Vagina (tissue), 2 donors: ENCODE measurements around the gene EYS. TPM values are rescaled to one million over a fixed set of nuclear protein-coding genes. Genes with fewer than 3 reads are reported as not detected.

Experiments used
- DNase-seq, 2 donors: peaks; one replicate each; pipeline ENCODE4 v3.0.0-alpha.2; 2017; ENCODE audit errors: extremely low spot score in 2 of 2
- H3K27ac ChIP-seq: fragments of 200-600 bp; sonication (generic); one replicate; pipeline ENCODE4 v1.5.1; 2019
- H3K27me3 ChIP-seq: fragments of 200-600 bp; sonication (generic); one replicate; pipeline ENCODE4 v1.5.1; 2019
- H3K36me3 ChIP-seq, 2 donors: fragments of 200-600 bp; sonication (generic); one replicate each; pipeline ENCODE4 v1.5.1; 2017 to 2019
- H3K4me1 ChIP-seq: fragments of 200-600 bp; sonication (generic); one replicate; pipeline ENCODE4 v1.5.1; 2019
- H3K4me3 ChIP-seq, 2 donors: fragments of 200-600 bp; sonication (generic); 1 replicate in 1 of 2; 2 replicates in 1 of 2; pipeline ENCODE4 v1.5.1; 2016 to 2019
- H3K9me3 ChIP-seq: fragments of 200-600 bp; sonication (generic); one replicate; pipeline ENCODE4 v1.5.1; 2019
- POLR2A ChIP-seq, 2 donors: fragments of 450-650 bp; IDR thresholded peaks; one replicate each; pipeline ENCODE4 v1.6.1; 2017; ENCODE audit warnings: antibody characterized with exemption in 2 of 2, mild to moderate bottlenecking in 2 of 2, moderate library complexity in 2 of 2
- POLR2AphosphoS5 ChIP-seq, 2 donors: sonication (generic); formaldehyde crosslinking; IDR thresholded peaks; one replicate each; pipeline ENCODE4 v1.9.0; 2017; ENCODE audit warnings: antibody characterized with exemption in 2 of 2, mild to moderate bottlenecking in 2 of 2, low read depth in 1 of 2; ENCODE audit not compliant: insufficient read depth in 1 of 2
- intact Hi-C: fragments of 100-400 bp; cut with DNase I; formaldehyde crosslinking; loops from one replicate; pipeline ENCODE4 v1.15.1; 2023
- total RNA-seq: library from RNA; depleted of rRNA; stranded (reverse); fragments of >200 nt; gene quantifications from one replicate; pipeline ENCODE4 v1.2.3, GENCODE V29; 2016
- TF ChIP-seq, protein P1 (sequence below), 3 experiments: fragments of 450-650 bp in 2 of 3; fragments of 200-600 bp in 1 of 3; sonication (generic) in 1 of 3; IDR thresholded peaks; one replicate each; pipeline ENCODE4 v1.5.1; 2017 to 2019; ENCODE audit warnings: antibody characterized with exemption in 3 of 3, mild to moderate bottlenecking in 2 of 3, moderate library complexity in 2 of 3

EYS gene
- total RNA-seq, 1 donor from 2014 or later = not detected

DNA sequence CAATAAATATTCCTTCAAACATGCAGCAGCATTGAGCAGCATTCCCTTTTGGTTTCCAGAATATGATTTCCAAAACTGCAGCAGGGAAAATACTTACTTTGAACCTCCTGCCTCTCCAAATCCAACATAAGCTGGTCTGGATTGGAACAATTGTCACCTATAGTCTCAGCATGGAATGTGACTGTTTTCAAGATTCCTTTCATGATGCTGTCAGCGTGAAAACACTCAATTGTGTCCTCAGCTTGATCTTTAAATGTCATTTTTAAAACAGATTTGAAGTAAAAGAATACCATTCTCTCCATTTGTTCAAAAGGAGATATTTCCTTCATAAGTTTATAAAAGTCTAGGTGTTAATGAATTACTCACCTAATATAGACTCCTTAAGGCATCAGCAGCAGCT, 993.9 kb downstream of the EYS start:
- H3K27me3 ChIP-seq = no peaks in the 10 kb centered on the region
- H3K9me3 ChIP-seq = no peaks in the 10 kb centered on the region
- DNase-seq = no peak
- no peaks in the 10 kb centered on the region for H3K4me1 ChIP-seq
- no peak for TF ChIP-seq POLR2A (IDR thresholded peaks at IDR 0.05)
- no peak for TF ChIP-seq POLR2AphosphoS5 (IDR thresholded peaks at IDR 0.05; ENCODE audit: insufficient read depth in 1 of 2, low read depth in 1 of 2)
- TF ChIP-seq, protein P1, sequence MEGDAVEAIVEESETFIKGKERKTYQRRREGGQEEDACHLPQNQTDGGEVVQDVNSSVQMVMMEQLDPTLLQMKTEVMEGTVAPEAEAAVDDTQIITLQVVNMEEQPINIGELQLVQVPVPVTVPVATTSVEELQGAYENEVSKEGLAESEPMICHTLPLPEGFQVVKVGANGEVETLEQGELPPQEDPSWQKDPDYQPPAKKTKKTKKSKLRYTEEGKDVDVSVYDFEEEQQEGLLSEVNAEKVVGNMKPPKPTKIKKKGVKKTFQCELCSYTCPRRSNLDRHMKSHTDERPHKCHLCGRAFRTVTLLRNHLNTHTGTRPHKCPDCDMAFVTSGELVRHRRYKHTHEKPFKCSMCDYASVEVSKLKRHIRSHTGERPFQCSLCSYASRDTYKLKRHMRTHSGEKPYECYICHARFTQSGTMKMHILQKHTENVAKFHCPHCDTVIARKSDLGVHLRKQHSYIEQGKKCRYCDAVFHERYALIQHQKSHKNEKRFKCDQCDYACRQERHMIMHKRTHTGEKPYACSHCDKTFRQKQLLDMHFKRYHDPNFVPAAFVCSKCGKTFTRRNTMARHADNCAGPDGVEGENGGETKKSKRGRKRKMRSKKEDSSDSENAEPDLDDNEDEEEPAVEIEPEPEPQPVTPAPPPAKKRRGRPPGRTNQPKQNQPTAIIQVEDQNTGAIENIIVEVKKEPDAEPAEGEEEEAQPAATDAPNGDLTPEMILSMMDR (IDR thresholded peaks at IDR 0.05) = no peak
- H3K36me3 ChIP-seq = no peaks in the 10 kb centered on the region
- H3K27ac ChIP-seq = no peak overlapping the region
- intact Hi-C loops = no loop called here
- H3K4me3 ChIP-seq = no peak overlapping the region

DNA sequence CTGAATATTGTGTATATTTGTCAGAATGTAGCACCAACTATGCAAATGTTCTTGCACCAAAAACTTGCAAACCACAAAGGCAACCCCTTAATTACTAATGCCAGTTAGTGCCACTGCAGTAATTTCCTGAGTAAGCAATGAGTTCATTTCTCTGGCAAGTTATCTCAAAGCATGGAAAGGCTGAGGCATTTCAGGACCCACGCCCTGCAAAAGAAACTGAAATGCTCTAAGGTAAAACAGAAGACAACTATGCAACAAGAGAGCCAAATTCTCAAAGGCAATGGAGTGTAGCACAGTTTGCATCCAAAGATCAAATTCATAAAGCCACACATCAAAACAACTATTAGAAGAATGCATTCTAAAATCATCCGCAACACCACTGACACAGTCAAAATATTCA, 994.4 kb downstream of the EYS start:
- Histone ChIP-seq H3K4me1 (no peaks in the 10 kb centered on the region), H3K27me3 (no peaks in the 10 kb centered on the region), H3K36me3 (no peaks in the 10 kb centered on the region), H3K4me3 (no peak overlapping the region), H3K9me3 (no peaks in the 10 kb centered on the region), H3K27ac (no peak overlapping the region)
- TF ChIP-seq POLR2A (IDR thresholded peaks at IDR 0.05) (no peak), POLR2AphosphoS5 (IDR thresholded peaks at IDR 0.05; ENCODE audit: insufficient read depth in 1 of 2, low read depth in 1 of 2) (no peak)
- TF ChIP-seq, protein P1 (IDR thresholded peaks at IDR 0.05) = no peak
- intact Hi-C loops = no loop called here
- no peak for DNase-seq

DNA sequence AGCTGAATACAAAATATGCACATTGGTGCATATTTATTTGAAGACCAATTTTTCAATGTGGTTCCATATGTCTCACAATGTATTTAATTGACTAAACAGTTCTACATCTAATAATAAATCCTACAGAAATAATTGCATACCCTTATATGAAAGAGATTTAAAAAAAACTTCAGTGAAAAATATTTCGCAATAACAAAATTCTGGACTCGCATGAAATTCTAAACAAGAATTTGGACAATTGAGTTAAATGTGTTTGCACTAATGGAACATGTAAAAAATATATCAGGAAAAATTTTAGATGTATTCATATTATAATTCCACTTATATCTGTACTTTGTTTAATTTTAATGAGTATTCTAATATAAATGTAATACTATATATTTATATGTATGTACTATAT, 1003.1 kb downstream of the EYS start:
- intact Hi-C loops = no loop called here
- no peaks in the 10 kb centered on the region for H3K36me3 ChIP-seq
- H3K27ac ChIP-seq = no peak overlapping the region
- no peak for DNase-seq
- H3K27me3 ChIP-seq = no peaks in the 10 kb centered on the region
- H3K4me1 ChIP-seq = no peaks in the 10 kb centered on the region
- TF ChIP-seq POLR2AphosphoS5 (IDR thresholded peaks at IDR 0.05; ENCODE audit: insufficient read depth in 1 of 2, low read depth in 1 of 2) = no peak
- TF ChIP-seq, protein P1 (IDR thresholded peaks at IDR 0.05) = no peak
- no peak for TF ChIP-seq POLR2A (IDR thresholded peaks at IDR 0.05)
- H3K4me3 ChIP-seq = no peak overlapping the region
- no peaks in the 10 kb centered on the region for H3K9me3 ChIP-seq

DNA sequence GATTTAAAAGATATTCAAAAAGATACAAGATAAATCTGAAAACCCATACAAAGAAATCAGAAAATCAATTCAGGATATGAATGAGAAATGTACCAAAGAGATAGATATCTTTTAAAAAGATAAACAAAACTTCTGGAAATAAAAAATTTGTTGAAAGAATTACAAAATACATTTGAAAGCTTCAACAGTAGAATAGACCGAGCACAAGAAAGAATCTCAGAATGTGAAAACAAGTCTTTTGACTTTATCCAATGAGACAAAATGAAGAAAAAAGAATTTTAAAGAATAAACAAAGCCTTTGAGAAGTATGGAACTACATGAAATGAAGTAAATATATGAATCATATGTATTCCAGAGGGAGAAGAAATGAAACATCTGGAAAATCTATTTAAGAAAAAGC, 1011.0 kb downstream of the EYS start:
- H3K9me3 ChIP-seq = no peaks in the 10 kb centered on the region
- H3K4me1 ChIP-seq = no peaks in the 10 kb centered on the region
- H3K27ac ChIP-seq = no peak overlapping the region
- H3K27me3 ChIP-seq = no peaks in the 10 kb centered on the region
- no peaks in the 10 kb centered on the region for H3K36me3 ChIP-seq
- intact Hi-C loops = no loop called here
- TF ChIP-seq, protein P1 (IDR thresholded peaks at IDR 0.05) = no peak
- TF ChIP-seq POLR2AphosphoS5 (IDR thresholded peaks at IDR 0.05; ENCODE audit: insufficient read depth in 1 of 2, low read depth in 1 of 2) (no peak), POLR2A (IDR thresholded peaks at IDR 0.05) (no peak)
- H3K4me3 ChIP-seq = no peak overlapping the region
- no peak for DNase-seq

DNA sequence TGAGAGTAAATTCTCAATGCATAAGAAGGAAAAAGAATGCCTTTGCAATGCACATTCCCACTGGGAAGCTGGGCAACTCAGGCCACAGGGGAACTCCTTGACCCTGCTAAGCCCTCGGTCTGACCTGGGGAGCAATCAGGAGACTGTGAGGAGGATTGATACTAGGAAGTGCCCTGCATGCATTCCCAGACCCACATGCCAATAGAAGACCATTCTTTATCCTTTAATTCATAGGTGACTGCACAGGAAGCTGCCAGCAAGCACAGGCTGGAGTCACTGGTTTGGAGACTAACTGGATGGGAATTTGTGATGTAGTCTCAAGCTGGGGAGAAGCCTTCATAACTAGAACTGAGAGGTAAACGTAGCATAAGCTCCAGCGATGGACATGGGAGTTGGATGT, 1012.7 kb downstream of the EYS start:
- TF ChIP-seq POLR2A (IDR thresholded peaks at IDR 0.05) (no peak), POLR2AphosphoS5 (IDR thresholded peaks at IDR 0.05; ENCODE audit: insufficient read depth in 1 of 2, low read depth in 1 of 2) (no peak)
- TF ChIP-seq, protein P1 (IDR thresholded peaks at IDR 0.05) = no peak
- no peak overlapping the region for H3K4me3 ChIP-seq
- H3K36me3 ChIP-seq = no peaks in the 10 kb centered on the region
- intact Hi-C loops = no loop called here
- H3K4me1 ChIP-seq = no peaks in the 10 kb centered on the region
- no peak for DNase-seq
- H3K27me3 ChIP-seq = no peaks in the 10 kb centered on the region
- H3K9me3 ChIP-seq = no peaks in the 10 kb centered on the region
- no peak overlapping the region for H3K27ac ChIP-seq
